ENCODE results near the gene GPR148. TPM values are rescaled to one million over a fixed set of nuclear protein-coding genes. Genes with fewer than 3 reads are reported as not detected.

GPR148 gene
- total and polyA plus RNA-seq, 2 of the 8 experiments (the other 6 are each of a cell fraction or from before 2014, with no cell fraction given) = 0.05 TPM; not detected in 1

GRCh38 chr2:130766037-130766436 is 37.2 kb downstream of the GPR148 start (continued):
- TF ChIP-seq CHD7 (IDR thresholded peaks at IDR 0.05; ENCODE audit: insufficient replicate concordance, low read length) (no peak), FOSL1 (IDR thresholded peaks at IDR 0.05; ENCODE audit: insufficient read depth, low read depth, low read length) (no peak), ATF3 (IDR thresholded peaks at IDR 0.05; ENCODE audit: insufficient read depth, low read depth, low read length) (no peak), TBP (IDR thresholded peaks at IDR 0.05; ENCODE audit: low read depth, low read length) (no peak), CEBPB (IDR thresholded peaks at IDR 0.05; ENCODE audit: low read depth, low read length) (no peak), MAX (IDR thresholded peaks at IDR 0.05) (no peak), RNF2 (IDR thresholded peaks at IDR 0.05; ENCODE audit: borderline replicate concordance, low read depth, low read length, missing control alignments, poor library complexity, severe bottlenecking) (no peak), SP1 (IDR thresholded peaks at IDR 0.05; ENCODE audit: low read depth, low read length) (no peak), BCL11A (IDR thresholded peaks at IDR 0.05; ENCODE audit: low read depth in 2 of 2, low read length in 2 of 2) (no peak), POLR2A (IDR thresholded peaks at IDR 0.05; ENCODE audit: control extremely low read depth in 1 of 2, low read depth in 2 of 2, low read length in 2 of 2) (no peak)

All from H1 (cell line).